Subcutaneous adipose tissue (tissue), 4 donors: ENCODE results near the gene PTH1R. TPM values are rescaled to one million over a fixed set of nuclear protein-coding genes. Genes with fewer than 3 reads are reported as not detected.

Experiments used
- CTCF ChIP-seq: fragments of 450-650 bp; IDR thresholded peaks from one replicate; pipeline ENCODE4 v1.5.1; 2016; ENCODE audit warnings: low read depth, mild to moderate bottlenecking, control low read depth, antibody characterized with exemption, moderate library complexity
- total RNA-seq, 4 donors: library from RNA; depleted of rRNA; stranded (reverse); fragments of >200 nt; gene quantifications; one replicate each; pipeline ENCODE4 v1.1.0, GENCODE V29; 2016

PTH1R gene
- total RNA-seq, 4 donors from 2014 or later = 14.8 to 67.8 (median 16.2) TPM

GRCh38 chr3:46866032-46866595, 11.4 kb upstream of the PTH1R start:
- TF ChIP-seq CTCF = no peak

GRCh38 chr3:46866720-46867549, 10.6 kb upstream of the PTH1R start:
- TF ChIP-seq CTCF = no peak

DNA sequence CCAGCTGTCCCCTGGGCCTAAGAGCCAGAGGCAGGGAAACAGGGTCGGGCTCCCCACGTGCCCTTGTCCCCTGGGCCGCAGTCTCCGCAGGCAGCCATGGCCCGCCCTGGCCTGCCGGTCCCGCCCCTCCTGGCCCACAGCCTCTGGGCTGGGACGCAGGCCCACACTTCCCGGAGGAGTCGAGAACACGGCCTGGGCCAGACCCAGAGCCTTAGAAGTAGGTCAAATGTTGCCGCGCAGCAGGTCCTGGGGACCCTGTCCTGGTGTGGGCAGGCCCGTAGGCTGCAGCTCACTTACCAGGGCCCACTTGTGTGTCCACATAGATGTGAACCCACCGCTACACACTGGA, 10.0 kb upstream of the PTH1R start:
- no peak for TF ChIP-seq CTCF

- TF ChIP-seq CTCF = no peak
Measured at GRCh38 chr3:46868287-46868686, 9.2 kb upstream of the PTH1R start.

DNA sequence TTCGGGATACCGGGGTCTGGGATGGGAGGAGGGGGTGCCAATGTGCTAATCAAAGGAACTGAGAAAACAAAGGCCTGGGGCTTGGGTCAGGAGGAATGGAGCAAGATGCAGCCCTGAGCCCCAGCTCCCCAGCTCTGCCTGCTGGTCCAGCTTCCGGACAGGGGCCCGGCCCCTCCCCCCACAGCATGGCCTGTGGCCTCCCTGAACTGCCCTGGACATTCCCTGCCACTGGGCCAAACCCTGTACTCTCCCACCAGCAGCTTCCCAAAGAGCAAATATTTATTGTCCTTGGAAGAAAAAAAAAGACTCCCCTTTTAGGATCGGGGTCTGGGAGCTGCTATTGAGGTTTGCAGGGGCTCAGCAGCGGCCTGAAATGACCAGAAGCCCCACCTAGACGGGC, 8.6 kb upstream of the PTH1R start:
- no peak for TF ChIP-seq CTCF

- TF ChIP-seq CTCF = no peak
Measured at GRCh38 chr3:46869440-46869839, 8.1 kb upstream of the PTH1R start.

DNA sequence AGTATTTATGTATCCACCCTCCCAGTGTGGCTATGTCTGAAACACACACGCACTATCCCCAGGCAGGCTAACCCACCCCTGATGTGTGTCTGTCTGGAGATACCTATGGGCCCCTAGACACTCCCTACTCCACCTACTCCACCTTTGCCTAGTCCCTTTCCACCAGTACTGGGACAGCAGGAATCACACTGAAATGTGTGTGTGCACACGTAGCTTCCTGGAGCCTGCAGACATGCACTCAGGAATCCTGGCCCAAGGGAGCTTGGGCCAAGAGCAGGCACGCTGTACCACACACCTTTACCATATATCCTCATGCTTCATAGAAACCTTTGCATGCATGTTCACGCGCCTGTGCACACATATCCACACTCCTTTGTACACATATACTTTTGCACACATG, 6.9 kb upstream of the PTH1R start:
- no peak for TF ChIP-seq CTCF
